Left lung (tissue), 10 donors: ENCODE measurements around the gene MRPL53. TPM values are rescaled to one million over a fixed set of nuclear protein-coding genes. Genes with fewer than 3 reads are reported as not detected.

Experiments used
- ATAC-seq: fragments of 200-7000 bp; cut with Tn5 transposase; one replicate; pipeline ENCODE4 v1.9.1; 2020; ENCODE audit warnings: moderate library complexity
- DNase-seq, 4 donors: peaks; one replicate each; pipeline ENCODE4 v3.0.0-alpha.2; 2013 to 2020
- H3K27ac ChIP-seq, 2 donors: fragments of 200-600 bp; sonication (generic) in 1 of 2; one replicate each; pipeline versions ENCODE4 v1.5.0 to v1.8.0; 2020 to 2021
- H3K27me3 ChIP-seq, 2 donors: fragments of 200-600 bp; sonication (generic) in 1 of 2; one replicate each; pipeline versions ENCODE4 v1.5.0 to v1.8.0; 2020 to 2021
- H3K36me3 ChIP-seq, 2 donors: fragments of 200-600 bp; sonication (generic) in 1 of 2; one replicate each; pipeline versions ENCODE4 v1.5.0 to v1.8.0; 2020 to 2021
- H3K4me1 ChIP-seq, 2 donors: fragments of 200-600 bp; one replicate each; pipeline ENCODE4 v1.8.0; 2021
- H3K4me3 ChIP-seq, 2 donors: fragments of 200-600 bp; sonication (generic) in 1 of 2; one replicate each; pipeline versions ENCODE4 v1.5.0 to v1.8.0; 2020 to 2021; ENCODE audit warnings: mild to moderate bottlenecking in 1 of 2
- H3K9me3 ChIP-seq, 2 donors: fragments of 200-600 bp; sonication (generic) in 1 of 2; one replicate each; pipeline versions ENCODE4 v1.5.0 to v1.8.0; 2020 to 2021
- intact Hi-C, 2 donors: fragments of 100-400 bp; cut with DNase I; formaldehyde crosslinking; loops; one replicate each; pipeline versions ENCODE4 v1.11.2 to v1.14.2; 2022
- polyA plus RNA-seq, 6 donors: library from polyadenylated mRNA; unstranded; fragments of 120-200 nt; gene quantifications; one replicate each; pipeline ENCODE4 v1.2.1, GENCODE V29; 2013; ENCODE audit not compliant: insufficient read length in 6 of 6
- total RNA-seq, 2 donors: library from RNA; stranded (reverse); fragmentation: NEBNext Ultra II Directional; extraction: Animal tissue kit (Norgen Biotek cat#: 25700); gene quantifications; one replicate each; pipeline ENCODE4 v1.2.1, GENCODE V29; 2021
- TF ChIP-seq, protein P1 (sequence below), 2 donors: fragments of 200-600 bp; sonication (generic) in 1 of 2; IDR thresholded peaks; one replicate each; pipeline versions ENCODE4 v1.5.0 to v1.8.0; 2021; ENCODE audit warnings: antibody characterized with exemption in 2 of 2
- donor health status: DM: no; HTN: yes; CAD: no.
- donor health status: DM: no; HTN: no; CAD: no.

Gene MRPL53
- total and polyA plus RNA-seq, 8 donors, result 33.5 to 73.6 (median 52.1) TPM

DNA sequence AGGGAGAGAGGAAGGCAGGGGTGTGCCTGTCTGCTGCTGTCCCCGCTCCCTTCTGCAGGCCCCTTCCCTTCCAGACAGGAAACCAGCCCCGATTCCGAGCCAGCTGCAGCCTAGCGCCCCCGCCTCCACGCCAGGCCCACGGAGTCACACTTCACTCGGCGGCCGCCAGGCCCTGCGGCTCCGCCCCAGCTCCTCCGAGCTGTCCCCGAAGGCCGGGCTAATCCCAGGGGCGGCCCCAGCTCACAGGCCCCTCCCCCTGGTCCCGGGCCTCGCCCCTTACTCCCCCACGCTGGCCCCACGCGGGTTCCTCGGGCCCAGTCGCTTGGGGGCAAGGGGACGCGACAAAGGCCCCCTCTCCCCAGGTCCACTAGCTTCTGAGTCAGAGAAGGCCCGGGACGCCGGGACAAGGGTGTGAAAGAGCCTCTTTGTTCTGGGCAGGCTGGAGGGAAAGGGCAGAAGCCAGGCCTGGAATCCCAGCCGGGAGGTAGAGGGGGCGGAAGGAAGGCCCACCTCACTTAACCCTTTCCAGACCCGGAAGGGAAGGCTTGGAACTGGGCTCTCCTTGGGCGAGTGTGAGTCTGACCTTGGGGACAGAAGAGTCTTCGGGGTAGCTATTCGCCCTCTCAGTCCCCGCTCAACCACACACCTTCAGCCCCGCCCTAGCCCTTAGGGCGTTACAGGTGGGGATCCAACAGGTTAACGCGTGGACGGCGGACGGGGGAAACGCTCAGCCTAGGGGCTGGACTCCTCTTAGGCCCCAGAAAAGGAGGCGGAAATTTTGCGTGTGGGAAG lies 31.9 kb downstream of the MRPL53 start:
- intact Hi-C loops, result no loop called here
- Histone ChIP-seq H3K36me3 (no peaks in the 10 kb centered on the region), H3K4me3 (peak overlapping the region; percentile 47 to 50), H3K27me3 (peaks cover 5 to 61% of the 10 kb centered on the region in 2 donors), H3K27ac (peak overlapping the region; percentile 77 to 81), H3K9me3 (no peaks in the 10 kb centered on the region), H3K4me1 (peaks cover 5 to 40% of the 10 kb centered on the region in 2 donors)
- ATAC-seq, result peak; percentile 92
- DNase-seq, result peak; percentile 87 to 97 (median 92)
- TF ChIP-seq, protein P1, sequence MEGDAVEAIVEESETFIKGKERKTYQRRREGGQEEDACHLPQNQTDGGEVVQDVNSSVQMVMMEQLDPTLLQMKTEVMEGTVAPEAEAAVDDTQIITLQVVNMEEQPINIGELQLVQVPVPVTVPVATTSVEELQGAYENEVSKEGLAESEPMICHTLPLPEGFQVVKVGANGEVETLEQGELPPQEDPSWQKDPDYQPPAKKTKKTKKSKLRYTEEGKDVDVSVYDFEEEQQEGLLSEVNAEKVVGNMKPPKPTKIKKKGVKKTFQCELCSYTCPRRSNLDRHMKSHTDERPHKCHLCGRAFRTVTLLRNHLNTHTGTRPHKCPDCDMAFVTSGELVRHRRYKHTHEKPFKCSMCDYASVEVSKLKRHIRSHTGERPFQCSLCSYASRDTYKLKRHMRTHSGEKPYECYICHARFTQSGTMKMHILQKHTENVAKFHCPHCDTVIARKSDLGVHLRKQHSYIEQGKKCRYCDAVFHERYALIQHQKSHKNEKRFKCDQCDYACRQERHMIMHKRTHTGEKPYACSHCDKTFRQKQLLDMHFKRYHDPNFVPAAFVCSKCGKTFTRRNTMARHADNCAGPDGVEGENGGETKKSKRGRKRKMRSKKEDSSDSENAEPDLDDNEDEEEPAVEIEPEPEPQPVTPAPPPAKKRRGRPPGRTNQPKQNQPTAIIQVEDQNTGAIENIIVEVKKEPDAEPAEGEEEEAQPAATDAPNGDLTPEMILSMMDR (IDR thresholded peaks at IDR 0.05), result peak in 1 of 2 donors; percentile 57

- peak overlapping the region; percentile 77 to 81 for H3K27ac ChIP-seq
- TF ChIP-seq, protein P1 (IDR thresholded peaks at IDR 0.05), result no peak
- H3K27me3 ChIP-seq, result peaks cover 5 to 61% of the 10 kb centered on the region in 2 donors
- H3K4me1 ChIP-seq, result peaks cover 5 to 40% of the 10 kb centered on the region in 2 donors
- DNase-seq (peak in 3 of 4 donors; percentile 67 to 85 (median 79)), ATAC-seq (peak; percentile 5)
- intact Hi-C loops, result no loop called here
- peak overlapping the region; percentile 47 to 50 for H3K4me3 ChIP-seq
- no peaks in the 10 kb centered on the region for H3K9me3 ChIP-seq
- H3K36me3 ChIP-seq, result no peaks in the 10 kb centered on the region
Observed at GRCh38 chr2:74439803-74440377, 32.6 kb downstream of the MRPL53 start.

GRCh38 chr2:74439373-74439772 lies 33.1 kb downstream of the MRPL53 start:
- Histone ChIP-seq H3K27me3 (peaks cover 5 to 57% of the 10 kb centered on the region in 2 donors), H3K9me3 (no peaks in the 10 kb centered on the region), H3K4me1 (peaks cover 5 to 40% of the 10 kb centered on the region in 2 donors), H3K27ac (peak overlapping the region in 1 of 2 donors; percentile 77), H3K4me3 (peak overlapping the region; percentile 47 to 50), H3K36me3 (no peaks in the 10 kb centered on the region)
- intact Hi-C loops, result no loop called here
- ATAC-seq (no peak), DNase-seq (peak in 1 of 4 donors; percentile 34)
- TF ChIP-seq, protein P1 (IDR thresholded peaks at IDR 0.05), result no peak

DNA sequence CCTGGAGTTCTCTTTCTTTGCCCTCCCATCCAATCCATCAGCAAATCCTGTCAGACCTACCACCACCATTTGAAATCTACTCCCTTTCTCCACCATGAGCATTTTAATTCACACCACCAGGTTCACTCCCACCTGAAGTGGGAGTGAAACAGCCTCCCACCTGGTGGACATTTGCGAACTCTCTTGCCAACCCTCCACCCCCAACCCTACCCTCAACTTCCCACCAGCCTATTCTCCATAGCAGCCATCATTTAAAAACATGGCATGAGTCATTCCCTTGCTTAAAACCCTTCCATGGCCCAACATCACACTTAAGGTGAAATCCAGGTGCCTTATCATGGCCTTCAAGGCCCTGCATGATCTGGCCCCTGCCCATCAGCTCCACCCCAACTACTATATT lies 34.2 kb downstream of the MRPL53 start:
- ATAC-seq (no peak), DNase-seq (no peak)
- Histone ChIP-seq H3K27me3 (peaks cover 5 to 47% of the 10 kb centered on the region in 2 donors), H3K36me3 (no peaks in the 10 kb centered on the region), H3K27ac (no peak overlapping the region), H3K9me3 (no peaks in the 10 kb centered on the region), H3K4me1 (peaks cover 5 to 40% of the 10 kb centered on the region in 2 donors), H3K4me3 (no peak overlapping the region)
- intact Hi-C loops, result no loop called here
- TF ChIP-seq, protein P1 (IDR thresholded peaks at IDR 0.05), result no peak
